ENCODE results near the gene FAM3C.
"Not testable (repeated sequence)": the region's sequence is repeated elsewhere in the genome, so short reads cannot be mapped to it uniquely, and the experiment has no call there.

FAM3C gene

DNA sequence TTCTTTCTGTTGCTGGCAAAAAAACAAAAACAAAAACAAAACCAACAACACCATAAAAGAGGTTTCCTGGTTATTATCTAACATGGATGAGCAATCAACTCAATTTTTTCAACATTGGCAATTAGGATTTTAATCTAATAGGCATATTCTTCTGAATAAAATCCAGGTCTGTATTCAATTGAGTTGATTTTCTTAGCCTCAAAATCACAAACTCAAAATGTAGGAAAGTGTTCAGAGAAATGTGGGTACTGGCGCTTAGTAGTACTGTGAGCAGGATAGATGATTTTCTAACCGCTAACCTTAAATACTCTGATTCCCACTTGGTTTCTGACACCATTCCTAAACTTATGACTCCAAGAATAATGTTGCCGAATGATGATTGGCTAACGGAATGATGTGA, 61.7 kb downstream of the FAM3C start:
- no peak for DNase-seq (ENCODE audit: low read depth in 4 of 4, low spot score in 1 of 4)

DNA sequence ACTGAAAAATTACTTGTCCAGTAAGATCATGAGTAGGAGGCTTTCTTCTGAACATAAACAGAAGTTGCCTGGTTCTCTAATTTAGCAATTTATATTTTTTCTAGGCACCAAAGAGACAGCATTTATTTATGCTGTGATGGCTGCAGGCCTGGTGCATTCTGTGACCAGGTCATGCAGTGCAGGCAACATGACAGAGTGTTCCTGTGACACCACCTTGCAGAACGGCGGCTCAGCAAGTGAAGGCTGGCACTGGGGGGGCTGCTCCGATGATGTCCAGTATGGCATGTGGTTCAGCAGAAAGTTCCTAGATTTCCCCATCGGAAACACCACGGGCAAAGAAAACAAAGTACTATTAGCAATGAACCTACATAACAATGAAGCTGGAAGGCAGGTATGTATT, 64.5 kb downstream of the FAM3C start:
- no peak for DNase-seq (ENCODE audit: low read depth in 4 of 4, low spot score in 1 of 4)

DNA sequence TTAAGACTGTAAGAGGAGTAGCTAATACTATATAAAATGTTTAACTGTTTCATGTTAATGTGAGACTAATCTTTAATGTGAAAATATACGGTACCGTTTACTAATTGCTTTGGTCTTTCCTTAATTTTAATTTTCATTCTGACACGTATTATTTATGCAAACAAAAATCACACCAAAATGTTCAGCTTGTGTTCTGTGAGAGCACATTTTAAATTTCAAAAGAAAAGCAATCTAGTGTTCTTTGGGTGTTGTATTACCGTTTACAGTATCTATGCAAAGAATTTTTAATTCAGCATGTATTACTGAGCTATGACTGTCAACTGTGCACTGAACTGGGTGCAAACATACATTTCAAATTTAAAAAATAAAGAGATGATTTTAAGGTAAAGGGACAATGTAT, 65.1 kb downstream of the FAM3C start:
- no peak for DNase-seq (ENCODE audit: low read depth in 4 of 4, low spot score in 1 of 4)

DNA sequence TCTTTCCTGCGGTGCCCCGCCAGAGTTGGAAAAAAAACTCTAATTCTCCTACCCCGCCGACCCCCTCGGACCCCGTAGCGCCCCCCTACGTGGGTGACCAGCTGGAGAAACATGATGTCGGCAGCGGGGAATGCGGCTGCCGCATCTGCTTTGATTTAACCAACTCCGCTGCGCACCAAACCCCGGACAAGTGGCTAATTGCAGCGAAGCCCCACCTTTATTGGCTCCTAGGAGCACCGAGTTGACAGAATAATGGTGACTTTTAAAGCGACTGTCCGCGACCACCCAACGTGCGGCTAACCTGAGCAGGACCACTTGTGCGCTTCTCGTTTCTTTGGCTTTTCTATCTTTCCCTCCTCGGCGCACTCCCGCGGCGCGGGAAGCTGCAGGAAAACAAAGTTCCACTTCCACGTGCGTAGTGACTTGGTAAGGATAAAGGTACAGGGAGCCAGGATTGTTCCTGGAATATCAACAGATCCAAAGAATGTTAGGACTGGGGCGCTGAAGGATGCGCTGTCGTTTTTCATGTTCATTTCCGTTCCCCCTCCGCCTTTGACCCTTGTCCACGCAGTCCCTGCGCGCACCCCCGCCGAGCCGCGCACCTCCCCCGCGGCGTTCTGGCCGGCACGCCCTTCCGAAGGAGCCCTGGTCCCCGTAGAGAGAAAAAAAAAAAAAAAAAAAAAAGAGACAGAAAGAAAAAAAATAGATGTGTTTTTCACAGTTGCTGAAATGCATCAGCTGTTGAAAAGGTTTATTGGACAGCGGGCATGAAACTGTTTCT, 65.9 kb downstream of the FAM3C start:
- no peak for DNase-seq (ENCODE audit: low read depth in 4 of 4, low spot score in 1 of 4)

DNA sequence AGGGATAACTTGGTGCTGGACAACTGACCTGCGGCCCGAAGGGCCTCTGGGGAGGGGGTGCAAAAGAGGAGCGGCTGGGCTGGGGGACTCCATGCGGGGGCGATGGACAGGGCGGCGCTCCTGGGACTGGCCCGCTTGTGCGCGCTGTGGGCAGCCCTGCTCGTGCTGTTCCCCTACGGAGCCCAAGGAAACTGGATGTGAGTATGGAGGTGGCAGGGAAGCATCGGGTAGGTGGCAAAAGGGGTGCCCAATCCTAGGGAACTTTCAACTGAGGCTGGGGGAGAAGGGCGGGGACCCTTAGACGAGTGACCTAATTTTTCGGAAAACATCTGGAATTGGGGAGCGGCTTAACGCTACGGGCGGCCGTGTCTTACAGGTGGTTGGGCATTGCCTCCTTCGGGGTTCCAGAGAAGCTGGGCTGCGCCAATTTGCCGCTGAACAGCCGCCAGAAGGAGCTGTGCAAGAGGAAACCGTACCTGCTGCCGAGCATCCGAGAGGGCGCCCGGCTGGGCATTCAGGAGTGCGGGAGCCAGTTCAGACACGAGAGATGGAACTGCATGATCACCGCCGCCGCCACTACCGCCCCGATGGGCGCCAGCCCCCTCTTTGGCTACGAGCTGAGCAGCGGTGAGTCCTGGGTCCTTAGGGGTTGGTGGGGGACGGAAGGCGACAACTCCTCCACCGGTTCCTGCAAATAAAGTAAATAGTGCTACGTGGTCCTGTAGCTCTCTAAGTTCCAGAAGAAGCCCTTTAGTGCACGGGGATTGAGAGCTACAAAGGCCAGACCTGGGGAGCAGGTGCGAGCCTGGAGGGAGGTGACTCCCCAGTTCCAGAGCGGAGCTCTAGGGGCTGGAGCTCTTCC, 66.7 kb downstream of the FAM3C start:
- no peak for DNase-seq (ENCODE audit: low read depth in 4 of 4, low spot score in 1 of 4)

DNA sequence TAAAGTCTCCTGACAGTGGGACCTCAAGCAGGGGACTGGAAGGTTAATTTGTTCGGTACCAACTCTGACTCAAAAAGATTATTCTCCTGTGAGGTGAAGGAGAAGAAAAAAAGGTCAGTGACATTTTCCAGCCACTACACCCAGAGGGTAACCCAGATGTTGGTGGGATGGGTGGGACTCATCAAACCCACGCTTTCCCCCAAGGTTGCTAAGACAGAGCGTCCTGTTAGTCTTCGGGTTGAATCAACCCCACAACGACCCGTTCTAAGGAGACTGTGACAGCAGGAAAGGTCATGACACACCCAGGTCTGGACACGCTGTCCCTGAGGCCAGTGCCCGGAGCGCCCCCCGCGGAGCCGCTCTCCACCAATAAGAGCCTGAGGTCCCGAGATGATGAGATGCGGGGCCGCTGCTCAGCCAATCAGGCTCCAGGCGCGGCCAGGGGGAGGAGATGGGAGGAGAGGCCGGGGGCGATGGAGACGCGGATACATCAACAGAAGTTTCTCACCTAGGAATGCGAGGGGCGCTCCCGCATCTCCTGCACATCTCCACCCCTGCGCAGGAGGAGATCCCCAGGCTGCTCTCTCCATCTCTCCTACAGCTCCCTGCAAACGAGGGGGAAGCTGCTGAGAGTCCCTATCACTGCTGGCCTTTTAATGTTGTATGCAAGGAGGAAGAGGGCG, 67.5 kb downstream of the FAM3C start, which contains the start of gene WNT16:
TSS of gene WNT16 (plus strand) at position 493 of the 683 bp plus-strand sequence. CDS start 293 bp downstream, outside the sequence.
- no peak for DNase-seq (ENCODE audit: low read depth in 4 of 4, low spot score in 1 of 4)

DNA sequence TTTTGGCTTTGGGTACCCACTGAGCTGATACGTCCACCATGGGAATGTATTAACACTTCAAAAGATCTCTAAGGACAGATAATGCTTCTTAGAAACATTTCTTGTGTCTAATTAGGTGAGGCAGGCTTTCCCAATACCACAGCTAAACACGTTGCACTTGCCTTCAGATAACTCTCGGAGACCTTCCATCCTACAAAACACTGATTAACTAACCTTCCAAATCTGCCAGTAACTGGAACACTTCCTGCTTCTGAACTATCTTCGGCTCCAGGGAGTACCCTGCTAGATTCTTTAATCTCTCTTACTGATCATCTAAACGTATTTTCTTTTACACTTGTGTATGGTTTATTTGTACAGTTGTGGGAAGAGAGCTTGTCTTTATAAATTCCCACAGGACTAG, 68.4 kb downstream of the FAM3C start:
- DNase-seq (ENCODE audit: low read depth in 4 of 4, low spot score in 1 of 4), result no peak

DNA sequence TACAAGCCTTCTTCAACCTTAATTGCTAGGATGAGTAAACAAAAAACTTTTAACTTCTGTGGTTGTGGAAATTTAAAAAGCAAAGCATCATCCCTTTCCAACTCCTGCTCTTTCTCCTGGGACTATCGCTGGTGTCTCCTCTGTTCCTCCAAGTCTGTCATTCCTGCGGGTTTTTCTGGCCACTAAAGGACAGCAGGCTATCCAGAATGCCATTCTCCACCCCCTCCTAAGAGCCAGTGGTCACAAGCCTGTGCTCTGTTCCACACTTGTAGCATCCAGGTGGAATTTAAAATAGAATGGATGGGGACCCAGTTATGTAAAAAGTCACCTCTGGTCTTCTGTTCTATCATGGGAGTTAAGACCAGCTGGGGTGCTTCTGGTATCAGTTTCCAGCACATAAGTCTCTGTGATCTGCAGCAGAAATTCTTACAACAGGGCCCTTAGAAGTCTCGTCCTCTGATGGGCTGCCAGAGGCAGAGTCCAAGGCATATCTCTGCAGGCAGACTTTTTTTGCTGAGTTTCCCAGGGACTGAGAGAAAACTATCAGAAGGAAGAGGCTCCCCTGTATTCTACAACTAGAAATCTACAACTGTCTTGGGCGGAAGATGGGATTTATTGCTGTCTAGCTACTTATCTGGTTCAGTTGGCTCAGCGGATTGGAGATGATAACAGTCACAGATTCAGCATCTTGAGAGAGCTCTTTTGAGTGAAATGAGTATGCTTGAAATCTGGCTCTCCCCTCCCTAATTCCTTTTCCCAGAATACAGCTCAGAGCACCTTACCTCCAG, 72.4 kb downstream of the FAM3C start:
- DNase-seq (ENCODE audit: low read depth in 4 of 4, low spot score in 1 of 4), result no peak

DNA sequence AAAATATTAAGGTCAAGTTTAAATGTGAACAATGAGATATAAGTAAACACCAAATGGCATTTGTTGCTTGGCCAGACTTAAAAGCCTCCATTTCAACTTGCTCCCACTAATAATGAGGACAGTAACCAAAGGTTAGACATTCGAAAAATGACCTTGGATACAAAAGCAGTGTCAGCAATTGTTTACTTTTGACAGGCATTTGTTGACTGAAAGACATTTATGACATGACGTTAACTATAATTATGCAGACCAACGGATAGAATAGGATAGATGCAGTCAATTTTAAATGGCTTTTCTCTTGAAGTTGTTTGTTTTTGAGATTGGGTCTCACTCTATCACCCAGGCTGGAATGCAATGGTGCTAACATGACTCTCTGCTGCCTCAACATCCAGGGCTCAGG, 73.6 kb downstream of the FAM3C start:
- no peak for DNase-seq (ENCODE audit: low read depth in 4 of 4, low spot score in 1 of 4)

DNA sequence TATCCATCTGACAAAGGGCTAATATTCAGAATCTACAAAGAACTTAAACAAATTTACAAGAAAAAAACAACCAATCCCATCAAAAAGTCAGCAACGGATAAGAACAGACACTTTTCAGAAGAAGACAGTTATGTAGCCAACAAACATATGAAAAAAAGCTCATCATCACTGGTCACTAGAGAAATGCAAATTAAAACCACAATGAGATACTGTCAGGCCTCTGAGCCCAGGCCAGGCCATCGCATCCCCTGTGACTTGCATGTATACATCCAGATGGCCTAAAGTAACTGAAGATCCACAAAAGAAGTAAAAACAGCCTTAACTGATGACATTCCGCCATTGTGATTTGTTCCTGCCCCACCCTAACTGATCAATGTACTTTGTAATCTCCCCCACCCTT, 80.9 kb downstream of the FAM3C start:
- DNase-seq (ENCODE audit: low read depth in 4 of 4, low spot score in 1 of 4), result not testable (repeated sequence)

DNA sequence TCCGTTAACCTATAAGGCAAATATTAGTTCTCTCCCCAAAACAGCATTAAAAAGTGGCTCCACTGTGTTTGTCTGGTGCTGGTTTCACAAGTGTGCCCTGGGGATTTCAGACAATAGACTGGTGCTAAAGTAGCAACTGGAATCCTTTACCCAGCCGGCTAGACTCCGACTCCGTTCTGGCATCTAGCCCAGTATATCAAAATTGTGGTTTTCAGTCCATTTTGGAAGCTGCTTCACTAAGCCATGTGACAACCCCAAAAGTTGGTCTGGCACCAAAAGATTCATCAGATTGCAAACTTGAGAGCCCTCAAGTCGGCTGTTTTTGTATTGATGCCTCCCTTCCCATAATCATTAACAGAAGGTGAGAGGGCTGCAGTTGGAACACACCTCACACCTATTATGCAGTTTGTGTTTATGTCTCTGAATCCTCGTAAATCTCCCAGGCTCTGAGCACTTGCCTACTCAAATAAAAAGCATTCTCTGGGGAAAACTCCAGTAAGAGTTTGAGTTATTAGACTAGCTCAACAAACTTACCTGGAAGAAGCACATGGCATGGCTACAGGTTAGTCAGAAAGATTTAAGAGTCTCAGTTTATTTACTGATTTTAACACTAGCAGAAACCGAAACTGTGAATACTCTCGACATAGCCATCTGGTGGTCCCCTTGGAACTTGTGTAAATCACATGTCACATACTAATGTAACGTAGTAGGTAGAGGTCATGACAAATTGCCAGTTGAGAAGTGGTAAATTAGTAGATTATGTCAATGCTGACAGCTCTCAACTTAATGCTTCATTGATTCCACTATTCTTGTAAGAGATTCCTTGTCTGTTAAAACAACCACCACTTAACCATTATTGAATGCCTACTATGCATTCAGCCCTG, 82.1 kb downstream of the FAM3C start:
- no peak for DNase-seq (ENCODE audit: low read depth in 4 of 4, low spot score in 1 of 4)

DNA sequence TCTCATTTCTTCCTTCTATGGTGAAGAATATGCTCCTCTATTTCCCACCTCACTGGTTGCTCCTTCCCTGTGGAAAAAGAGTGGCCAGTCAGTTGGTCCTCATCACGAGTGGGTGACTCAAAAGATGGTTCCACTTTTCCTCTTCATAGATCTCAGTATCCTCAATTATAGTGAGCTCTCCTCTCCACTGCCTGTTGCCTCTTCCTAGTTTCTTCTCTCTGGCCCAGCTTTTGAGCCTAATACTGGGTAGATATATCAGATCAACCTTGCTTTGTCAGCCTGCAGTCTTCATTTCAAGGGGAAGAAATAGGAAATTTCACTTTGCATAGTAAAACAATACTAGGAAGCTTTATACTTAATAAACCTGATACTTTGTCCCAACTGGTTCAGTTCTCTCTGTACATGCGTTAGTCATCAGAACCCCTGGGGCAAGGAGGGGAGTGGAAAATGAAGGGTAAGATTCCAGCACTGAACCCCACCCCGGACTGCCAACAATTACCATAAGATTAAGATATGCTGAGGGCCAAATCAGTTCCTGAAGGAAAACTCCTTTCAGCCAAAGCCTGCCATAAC, 82.8 kb downstream of the FAM3C start:
- DNase-seq (ENCODE audit: low read depth in 4 of 4, low spot score in 1 of 4), result no peak

DNA sequence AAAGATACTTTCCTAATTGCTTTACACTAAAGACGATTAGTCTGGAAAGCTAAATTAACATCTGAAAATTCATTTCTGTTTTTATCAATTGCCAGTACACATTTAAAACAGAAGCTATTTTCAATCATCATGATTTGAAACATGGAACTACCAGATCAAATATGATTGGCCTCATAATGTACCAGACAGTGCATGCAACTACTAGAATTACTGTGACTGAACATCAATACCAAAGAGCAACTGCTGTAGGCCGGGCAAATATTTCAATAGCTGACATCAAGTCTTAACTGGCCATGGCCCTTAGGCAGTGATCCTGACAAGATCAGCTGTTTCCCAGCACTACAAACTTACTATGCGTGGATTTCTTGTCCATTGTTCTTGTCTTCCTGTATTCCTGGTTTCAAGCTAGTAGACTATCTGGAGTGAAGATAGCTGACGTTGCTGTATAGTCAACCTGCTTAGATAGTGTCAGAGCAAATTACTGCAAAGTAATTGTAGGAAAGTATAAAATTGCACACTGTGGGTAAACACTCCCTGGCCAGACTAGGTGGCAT, 89.0 kb downstream of the FAM3C start:
- DNase-seq (ENCODE audit: low read depth in 4 of 4, low spot score in 1 of 4), result no peak

DNA sequence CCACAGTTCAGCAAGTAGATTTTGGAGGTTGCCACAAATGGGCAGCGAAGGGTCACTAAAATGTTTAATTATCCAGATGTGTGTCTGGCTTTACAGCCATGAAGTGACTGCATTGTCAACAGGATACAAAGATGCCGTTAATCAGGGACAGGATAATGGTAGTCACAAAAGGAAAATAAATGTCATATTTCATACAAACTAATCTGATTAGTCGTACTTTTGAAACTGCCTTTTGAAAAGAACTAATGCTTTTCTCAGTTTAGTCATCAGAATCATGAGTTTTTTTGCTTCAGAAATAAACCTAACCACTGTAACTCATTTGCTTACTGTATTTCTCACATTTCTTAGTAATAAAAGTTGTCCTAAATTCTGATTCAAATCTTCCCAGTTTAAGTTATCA, 89.5 kb downstream of the FAM3C start:
- no peak for DNase-seq (ENCODE audit: low read depth in 4 of 4, low spot score in 1 of 4)

DNA sequence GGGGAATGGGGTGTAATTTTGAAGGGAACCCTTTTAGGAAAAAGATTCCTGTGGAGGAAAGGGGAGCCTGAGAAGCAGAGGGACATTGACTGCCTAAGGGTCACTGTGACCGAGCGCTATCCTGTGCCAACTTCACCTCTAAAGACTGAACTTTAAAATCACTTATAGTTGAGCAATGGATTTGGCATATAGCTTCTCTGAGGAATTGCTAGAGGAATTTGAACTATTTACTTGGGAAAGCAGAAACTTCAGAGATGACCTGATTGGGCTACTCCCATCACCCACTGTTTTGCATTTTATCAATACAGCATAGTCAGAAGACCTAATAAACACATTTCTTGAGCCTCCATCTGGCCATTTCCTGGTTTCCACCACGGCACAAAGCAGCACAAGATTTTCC, 91.0 kb downstream of the FAM3C start:
- no peak for DNase-seq (ENCODE audit: low read depth in 4 of 4, low spot score in 1 of 4)

DNA sequence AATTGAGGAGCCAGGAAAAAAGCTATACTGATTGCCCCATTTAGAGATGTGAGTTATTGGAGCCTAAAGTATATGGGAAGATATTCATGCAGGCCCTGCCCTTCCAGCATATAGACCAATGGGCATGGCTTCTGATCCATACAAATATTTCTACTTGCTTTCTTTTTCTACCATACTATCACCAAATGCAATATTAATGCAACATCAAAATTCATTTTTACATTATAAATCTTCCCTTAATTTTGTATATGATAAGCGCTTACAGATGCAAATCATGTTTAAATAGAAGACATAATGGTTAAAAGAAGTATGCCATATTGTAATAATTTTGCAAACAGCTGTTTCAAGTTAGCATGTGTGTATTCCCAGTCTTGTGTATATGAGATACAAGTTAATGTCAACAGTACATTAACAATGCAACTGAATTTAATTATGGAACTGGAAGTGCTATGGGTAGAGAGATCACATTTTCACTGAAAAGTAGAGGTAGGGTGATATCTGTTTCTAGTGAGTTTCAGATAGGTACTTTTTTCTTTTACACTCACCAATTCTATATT, 91.9 kb downstream of the FAM3C start:
- no peak for DNase-seq (ENCODE audit: low read depth in 4 of 4, low spot score in 1 of 4)

DNA sequence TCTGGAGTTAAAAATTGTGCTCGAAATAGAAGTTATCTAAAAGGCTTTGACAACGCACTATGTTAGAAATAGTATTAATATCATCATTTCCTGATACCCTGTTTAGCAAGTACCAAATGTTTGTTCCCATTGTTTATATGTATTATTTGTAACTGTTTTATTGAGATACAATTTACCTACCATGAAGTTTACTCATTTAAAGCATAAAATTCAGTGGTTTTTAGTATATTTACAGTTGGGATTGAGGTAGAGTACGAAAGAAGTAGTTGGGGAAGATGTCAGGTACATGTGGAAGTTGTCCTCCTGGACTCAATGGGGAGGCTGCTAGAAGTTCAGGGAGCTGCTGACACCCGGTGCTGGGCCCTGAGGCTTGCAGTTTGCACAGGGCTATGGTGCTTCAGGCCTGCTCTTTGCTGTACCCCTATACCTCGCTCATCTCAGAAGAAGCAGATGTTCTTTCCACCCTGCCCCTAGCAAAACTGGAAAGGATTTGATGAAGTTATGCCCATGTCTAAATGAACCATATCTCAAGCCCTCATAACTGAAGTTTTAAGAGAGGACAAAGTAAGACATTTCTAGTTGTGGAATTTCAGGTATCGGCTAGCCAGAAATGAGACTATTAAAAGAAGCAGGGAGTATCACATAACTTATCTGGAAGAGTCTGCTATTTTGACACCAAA, 92.5 kb downstream of the FAM3C start:
- DNase-seq (ENCODE audit: low read depth in 4 of 4, low spot score in 1 of 4), result no peak

DNA sequence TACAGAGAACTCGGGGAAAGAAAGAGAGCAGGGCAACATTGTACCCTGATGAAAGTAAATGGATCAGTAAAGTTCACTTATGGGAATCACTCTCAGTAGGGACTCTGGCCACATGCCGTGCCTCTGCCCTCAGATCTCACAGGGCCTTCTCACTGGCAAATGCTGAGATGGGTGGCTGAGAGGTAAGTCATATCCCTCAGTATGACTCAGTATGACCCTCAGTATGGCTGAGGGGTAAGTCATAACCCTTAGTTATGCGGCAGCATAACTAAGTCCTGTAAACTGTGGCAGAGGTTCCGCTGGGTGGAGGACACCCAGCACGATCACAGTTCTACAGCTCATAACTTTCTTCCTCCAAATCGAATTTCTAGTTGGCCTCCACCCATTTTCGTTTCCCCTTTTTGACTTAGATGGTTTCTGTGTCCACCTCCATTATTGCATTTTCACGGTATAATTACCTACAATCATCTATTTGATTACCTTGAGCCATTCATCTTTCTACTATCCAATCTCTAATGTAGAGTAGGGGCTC, 93.8 kb downstream of the FAM3C start:
- DNase-seq (ENCODE audit: low read depth in 4 of 4, low spot score in 1 of 4), result no peak
